ENCODE measurements around the gene ARHGEF3. TPM values are rescaled to one million over a fixed set of nuclear protein-coding genes. Genes with fewer than 3 reads are reported as not detected.

ARHGEF3 gene
- total RNA-seq, 1 donor from 2014 or later, result 72.2 TPM

DNA sequence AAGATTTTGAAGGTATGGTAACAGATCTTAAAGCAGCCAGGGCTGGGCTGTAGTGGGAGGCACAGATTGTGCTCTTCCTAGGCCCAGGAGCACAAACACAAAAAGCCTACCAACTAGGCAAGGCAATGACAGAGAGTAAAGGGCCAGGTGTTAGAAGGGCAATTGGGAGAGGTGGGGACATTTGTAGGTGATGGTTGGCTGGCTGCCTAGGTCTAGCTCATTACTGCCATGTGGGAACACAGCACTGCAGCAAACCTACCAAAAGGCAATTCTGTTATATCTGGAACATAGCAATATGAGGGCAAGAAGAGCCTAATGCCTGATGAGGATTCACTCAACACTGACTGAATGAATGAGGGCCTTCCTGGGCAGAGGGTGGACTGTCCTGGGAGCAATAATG is 30.4 kb downstream of the ARHGEF3 start:
- H3K4me1 Mint-ChIP-seq (ENCODE audit: low read depth), result peaks cover 22% of the 10 kb centered on the region
- H3K36me3 Mint-ChIP-seq (ENCODE audit: insufficient read depth), result peaks cover 33% of the 10 kb centered on the region
- peak overlapping the region; percentile 43 for H3K27ac Mint-ChIP-seq
- TF ChIP-seq, protein P1, sequence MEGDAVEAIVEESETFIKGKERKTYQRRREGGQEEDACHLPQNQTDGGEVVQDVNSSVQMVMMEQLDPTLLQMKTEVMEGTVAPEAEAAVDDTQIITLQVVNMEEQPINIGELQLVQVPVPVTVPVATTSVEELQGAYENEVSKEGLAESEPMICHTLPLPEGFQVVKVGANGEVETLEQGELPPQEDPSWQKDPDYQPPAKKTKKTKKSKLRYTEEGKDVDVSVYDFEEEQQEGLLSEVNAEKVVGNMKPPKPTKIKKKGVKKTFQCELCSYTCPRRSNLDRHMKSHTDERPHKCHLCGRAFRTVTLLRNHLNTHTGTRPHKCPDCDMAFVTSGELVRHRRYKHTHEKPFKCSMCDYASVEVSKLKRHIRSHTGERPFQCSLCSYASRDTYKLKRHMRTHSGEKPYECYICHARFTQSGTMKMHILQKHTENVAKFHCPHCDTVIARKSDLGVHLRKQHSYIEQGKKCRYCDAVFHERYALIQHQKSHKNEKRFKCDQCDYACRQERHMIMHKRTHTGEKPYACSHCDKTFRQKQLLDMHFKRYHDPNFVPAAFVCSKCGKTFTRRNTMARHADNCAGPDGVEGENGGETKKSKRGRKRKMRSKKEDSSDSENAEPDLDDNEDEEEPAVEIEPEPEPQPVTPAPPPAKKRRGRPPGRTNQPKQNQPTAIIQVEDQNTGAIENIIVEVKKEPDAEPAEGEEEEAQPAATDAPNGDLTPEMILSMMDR (IDR thresholded peaks at IDR 0.05; ENCODE audit: unreplicated experiment), result no peak
- no peaks in the 10 kb centered on the region for H3K27me3 Mint-ChIP-seq
- no peak overlapping the region for H3K4me3 Mint-ChIP-seq (ENCODE audit: low read depth)
- H3K9me3 Mint-ChIP-seq (ENCODE audit: low read depth), result no peaks in the 10 kb centered on the region
- no peak for DNase-seq (ENCODE audit: low spot score, unreplicated experiment)

DNA sequence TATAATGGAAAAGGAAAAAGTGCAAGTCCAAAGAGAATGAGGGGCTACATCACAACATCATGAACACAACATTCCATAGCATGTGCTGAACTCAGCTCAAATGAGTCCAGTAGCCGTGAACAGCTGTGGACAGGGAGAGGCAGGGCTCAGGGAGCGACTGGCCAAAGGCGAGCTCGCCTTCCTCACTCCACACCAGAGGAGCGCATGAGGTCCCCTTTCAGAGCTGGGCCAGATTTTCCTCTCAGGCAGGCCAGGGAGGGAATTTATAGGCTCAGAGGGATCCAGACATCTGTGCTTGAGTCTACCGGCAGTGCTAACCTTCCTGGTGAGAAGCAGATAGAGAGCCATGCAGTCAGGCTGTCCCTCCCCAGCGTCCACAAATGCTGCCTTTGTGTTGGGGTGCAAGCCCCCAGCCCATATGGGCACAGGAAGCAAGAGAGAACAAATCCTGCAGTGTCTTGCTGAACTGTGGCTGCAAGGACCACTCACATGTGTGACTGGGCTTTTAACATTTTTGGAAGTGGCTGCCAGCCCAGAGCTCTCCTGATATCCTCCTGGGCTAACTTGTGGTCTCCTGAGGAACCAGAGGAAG is 32.5 kb downstream of the ARHGEF3 start:
- H3K9me3 Mint-ChIP-seq (ENCODE audit: low read depth), result no peaks in the 10 kb centered on the region
- H3K4me3 Mint-ChIP-seq (ENCODE audit: low read depth), result no peak overlapping the region
- H3K36me3 Mint-ChIP-seq (ENCODE audit: insufficient read depth), result peaks cover 42% of the 10 kb centered on the region
- no peaks in the 10 kb centered on the region for H3K27me3 Mint-ChIP-seq
- TF ChIP-seq, protein P1 (IDR thresholded peaks at IDR 0.05; ENCODE audit: unreplicated experiment), result no peak
- DNase-seq (ENCODE audit: low spot score, unreplicated experiment), result no peak
- peak overlapping the region; percentile 46 for H3K27ac Mint-ChIP-seq
- peaks cover 27% of the 10 kb centered on the region for H3K4me1 Mint-ChIP-seq (ENCODE audit: low read depth)

DNA sequence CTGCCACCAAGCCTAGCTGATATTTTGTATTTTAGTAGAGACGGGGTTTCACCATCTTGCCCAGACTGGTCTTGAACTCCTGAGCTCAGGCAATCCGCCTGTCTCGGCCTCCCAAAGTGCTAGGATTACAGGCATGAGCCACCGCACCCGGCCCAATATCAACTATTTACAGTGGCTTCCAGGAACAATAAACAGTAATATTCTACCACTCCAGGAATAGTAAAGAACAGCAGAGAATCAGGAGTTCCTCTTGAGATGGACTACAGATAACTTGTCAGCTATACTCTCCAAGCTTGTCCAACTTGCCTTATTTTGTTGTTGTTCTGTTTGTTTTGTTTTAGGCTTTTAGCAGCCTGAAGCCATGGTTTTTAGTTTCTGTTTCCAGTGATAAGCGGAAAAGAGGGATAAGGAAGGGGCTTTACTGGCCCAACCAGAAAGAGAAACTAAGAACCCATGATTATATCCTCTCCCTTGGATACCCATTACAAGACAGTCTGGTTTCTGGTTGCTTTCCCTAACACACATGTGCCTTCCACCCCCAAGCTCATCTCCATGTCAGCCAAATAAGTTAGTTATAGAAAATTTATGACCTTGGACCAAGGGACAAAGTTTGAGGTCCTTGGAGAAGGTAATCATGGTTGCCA is 36.7 kb downstream of the ARHGEF3 start:
- Mint-ChIP-seq H3K27ac (no peak overlapping the region), H3K4me3 (ENCODE audit: low read depth) (no peak overlapping the region), H3K4me1 (ENCODE audit: low read depth) (peaks cover 42% of the 10 kb centered on the region), H3K27me3 (no peaks in the 10 kb centered on the region), H3K9me3 (ENCODE audit: low read depth) (no peaks in the 10 kb centered on the region), H3K36me3 (ENCODE audit: insufficient read depth) (peaks cover 36% of the 10 kb centered on the region)
- DNase-seq (ENCODE audit: low spot score, unreplicated experiment), result no peak
- TF ChIP-seq, protein P1 (IDR thresholded peaks at IDR 0.05; ENCODE audit: unreplicated experiment), result no peak

DNA sequence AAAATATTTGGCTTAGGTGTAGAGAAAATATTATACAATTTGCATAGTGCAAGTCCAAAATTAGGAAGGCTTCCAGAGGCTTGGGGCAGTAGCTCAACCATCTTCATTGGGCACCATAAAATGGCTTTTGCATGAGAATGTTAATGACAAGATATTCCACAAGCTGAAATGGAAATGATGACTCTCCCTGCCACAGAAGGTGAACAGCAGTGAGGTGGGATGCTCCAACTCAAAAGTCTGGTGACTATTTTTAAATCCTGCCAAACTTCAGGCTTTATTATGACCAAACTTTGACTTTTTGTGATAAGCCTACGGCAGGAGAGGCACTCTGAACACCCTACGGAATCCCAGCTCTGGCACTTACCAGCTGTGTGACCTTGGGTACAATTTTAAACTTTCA is 37.6 kb downstream of the ARHGEF3 start:
- Mint-ChIP-seq H3K27ac (peak overlapping the region; percentile 35), H3K27me3 (no peaks in the 10 kb centered on the region), H3K4me1 (ENCODE audit: low read depth) (peaks cover 49% of the 10 kb centered on the region), H3K9me3 (ENCODE audit: low read depth) (no peaks in the 10 kb centered on the region), H3K36me3 (ENCODE audit: insufficient read depth) (peaks cover 36% of the 10 kb centered on the region), H3K4me3 (ENCODE audit: low read depth) (no peak overlapping the region)
- DNase-seq (ENCODE audit: low spot score, unreplicated experiment), result no peak
- TF ChIP-seq, protein P1 (IDR thresholded peaks at IDR 0.05; ENCODE audit: unreplicated experiment), result no peak

DNA sequence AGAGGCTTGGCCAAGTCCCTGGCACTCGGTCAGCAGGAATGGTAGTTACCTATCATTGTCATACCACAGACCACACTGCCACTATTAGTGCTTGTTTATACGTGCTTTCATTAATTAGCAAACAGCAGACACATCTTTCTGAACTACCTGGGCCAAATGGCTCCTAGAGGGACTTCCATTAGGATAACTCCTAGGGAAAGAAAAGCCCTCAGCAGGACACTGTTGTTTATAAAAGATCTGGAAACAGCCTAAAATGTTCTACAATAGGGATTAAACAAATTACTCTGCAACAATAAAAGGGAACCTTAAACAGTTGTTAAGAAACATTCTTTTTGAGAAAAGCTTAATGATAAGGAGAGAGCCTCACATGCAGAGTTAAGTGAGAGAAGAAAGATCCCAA is 38.5 kb downstream of the ARHGEF3 start:
- Mint-ChIP-seq H3K4me3 (ENCODE audit: low read depth) (no peak overlapping the region), H3K4me1 (ENCODE audit: low read depth) (peaks cover 57% of the 10 kb centered on the region), H3K36me3 (ENCODE audit: insufficient read depth) (peaks cover 36% of the 10 kb centered on the region), H3K27me3 (no peaks in the 10 kb centered on the region), H3K9me3 (ENCODE audit: low read depth) (no peaks in the 10 kb centered on the region), H3K27ac (peak overlapping the region; percentile 62)
- TF ChIP-seq, protein P1 (IDR thresholded peaks at IDR 0.05; ENCODE audit: unreplicated experiment), result no peak
- no peak for DNase-seq (ENCODE audit: low spot score, unreplicated experiment)
